Measurements from ENCODE around the gene CNRIP1. TPM values are rescaled to one million over a fixed set of nuclear protein-coding genes. Genes with fewer than 3 reads are reported as not detected.

CNRIP1 gene
- total and polyA plus RNA-seq, 2 of the 4 experiments (the other 2 are of a cell fraction) = 23.3 to 32.7 TPM

DNA sequence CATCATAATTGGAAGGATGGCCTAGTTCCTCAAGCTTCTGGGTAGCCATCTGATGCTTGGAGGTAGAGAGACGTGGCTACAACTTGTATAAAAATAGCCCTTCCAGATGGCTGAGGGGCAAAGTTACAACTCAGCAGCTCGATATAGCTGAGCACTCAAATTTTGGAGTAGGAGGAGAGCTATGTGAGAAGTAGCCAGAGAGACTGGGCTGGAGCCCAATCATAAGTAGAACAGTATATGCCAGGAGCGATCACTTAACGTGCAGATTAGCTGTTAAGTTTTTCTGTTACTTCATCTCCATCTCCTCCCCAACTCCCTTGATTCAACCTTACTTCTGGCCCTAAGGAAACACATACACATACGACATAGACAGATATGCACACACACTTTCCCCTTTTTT lies 28.8 kb downstream of the CNRIP1 start:
- intact Hi-C loops (cut with micrococcal nuclease) = no loop called here

More for the DNA sequence above, 28.8 kb downstream of the CNRIP1 start:
- Histone ChIP-seq H3K23ac (ENCODE audit: low read depth, low read length) (no peak overlapping the region), H2AFZ (replicated peaks; ENCODE audit: low read length, poor library complexity) (no peak overlapping the region), H4K91ac (ENCODE audit: insufficient read depth, low read depth, low read length) (no peak overlapping the region), H2BK120ac (ENCODE audit: low read depth, low read length) (no peak overlapping the region), H3K4me2 (ENCODE audit: low read depth, low read length) (no peak overlapping the region), H3K4me1 (ENCODE audit: control insufficient read depth, insufficient read depth, low read length) (no peaks in the 10 kb centered on the region; the same call in 1 of the 2 replicates), H3K27me3 (ENCODE audit: control insufficient read depth, insufficient read depth, low read length) (no peaks in the 10 kb centered on the region), H2BK5ac (ENCODE audit: low read depth, low read length, poor library complexity, severe bottlenecking) (no peak overlapping the region), H2AK5ac (ENCODE audit: low read depth, low read length) (no peak overlapping the region), H3K9ac (ENCODE audit: low read depth, low read length) (no peak overlapping the region), H3K4me3 (ENCODE audit: insufficient read depth, low read depth, low read length) (no peak overlapping the region), H4K20me1 (ENCODE audit: insufficient read depth, low read length) (no peaks in the 10 kb centered on the region), H3K18ac (ENCODE audit: low read depth, low read length) (no peak overlapping the region), H4K5ac (ENCODE audit: low read depth, low read length) (no peak overlapping the region), H3K14ac (replicated peaks; ENCODE audit: low read depth, low read length) (no peak overlapping the region), H3K4ac (ENCODE audit: low read depth, low read length) (no peak overlapping the region), H3K27ac (ENCODE audit: insufficient read depth, low read length) (no peak overlapping the region), H3K36me3 (ENCODE audit: control insufficient read depth, insufficient read depth, low read length) (no peaks in the 10 kb centered on the region), H2BK15ac (ENCODE audit: low read depth, low read length) (no peak overlapping the region), H3K9me1 (ENCODE audit: insufficient read depth, low read length) (peaks cover 3% of the 10 kb centered on the region; the same call in 1 of the 2 replicates), H2BK20ac (ENCODE audit: low read depth, low read length) (no peak overlapping the region), H3K79me1 (ENCODE audit: low read depth in 1 of 2, low read length in 2 of 2) (peaks cover 4% of the 10 kb centered on the region in 2 experiments; a peak in 1 of 4 replicates), H3K56ac (ENCODE audit: extremely low read depth, insufficient read depth, low read length) (no peak overlapping the region), H4K8ac (ENCODE audit: low read depth in 2 of 2, low read length in 2 of 2) (no peak overlapping the region), H3K9me3 (ENCODE audit: control insufficient read depth, insufficient read depth, low read length) (no peaks in the 10 kb centered on the region), H2AK9ac (replicated peaks; ENCODE audit: low read depth, low read length, poor library complexity) (no peak overlapping the region)
- in situ Hi-C loops (cut with MboI; ENCODE audit: low sequenced_read_pairs) = loop anchor here (10.0 kb wide), 1 partner anchor 154 kb away; no protein-coding TSS in a partner anchor
- no peak for ATAC-seq (ENCODE audit: low read depth)
- no TSS peak for BruUV-seq (replicated peaks)
- no peak for TF ChIP-seq RAD21 (IDR thresholded peaks at IDR 0.05; ENCODE audit: low read length)
- TF ChIP-seq, protein P1, sequence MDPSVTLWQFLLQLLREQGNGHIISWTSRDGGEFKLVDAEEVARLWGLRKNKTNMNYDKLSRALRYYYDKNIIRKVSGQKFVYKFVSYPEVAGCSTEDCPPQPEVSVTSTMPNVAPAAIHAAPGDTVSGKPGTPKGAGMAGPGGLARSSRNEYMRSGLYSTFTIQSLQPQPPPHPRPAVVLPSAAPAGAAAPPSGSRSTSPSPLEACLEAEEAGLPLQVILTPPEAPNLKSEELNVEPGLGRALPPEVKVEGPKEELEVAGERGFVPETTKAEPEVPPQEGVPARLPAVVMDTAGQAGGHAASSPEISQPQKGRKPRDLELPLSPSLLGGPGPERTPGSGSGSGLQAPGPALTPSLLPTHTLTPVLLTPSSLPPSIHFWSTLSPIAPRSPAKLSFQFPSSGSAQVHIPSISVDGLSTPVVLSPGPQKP (IDR thresholded peaks at IDR 0.05; ENCODE audit: borderline replicate concordance, low read depth, low read length) = no peak
- no peak for TF ChIP-seq SMC3 (IDR thresholded peaks at IDR 0.05; ENCODE audit: low read depth, low read length)
- TF ChIP-seq, protein P2, sequence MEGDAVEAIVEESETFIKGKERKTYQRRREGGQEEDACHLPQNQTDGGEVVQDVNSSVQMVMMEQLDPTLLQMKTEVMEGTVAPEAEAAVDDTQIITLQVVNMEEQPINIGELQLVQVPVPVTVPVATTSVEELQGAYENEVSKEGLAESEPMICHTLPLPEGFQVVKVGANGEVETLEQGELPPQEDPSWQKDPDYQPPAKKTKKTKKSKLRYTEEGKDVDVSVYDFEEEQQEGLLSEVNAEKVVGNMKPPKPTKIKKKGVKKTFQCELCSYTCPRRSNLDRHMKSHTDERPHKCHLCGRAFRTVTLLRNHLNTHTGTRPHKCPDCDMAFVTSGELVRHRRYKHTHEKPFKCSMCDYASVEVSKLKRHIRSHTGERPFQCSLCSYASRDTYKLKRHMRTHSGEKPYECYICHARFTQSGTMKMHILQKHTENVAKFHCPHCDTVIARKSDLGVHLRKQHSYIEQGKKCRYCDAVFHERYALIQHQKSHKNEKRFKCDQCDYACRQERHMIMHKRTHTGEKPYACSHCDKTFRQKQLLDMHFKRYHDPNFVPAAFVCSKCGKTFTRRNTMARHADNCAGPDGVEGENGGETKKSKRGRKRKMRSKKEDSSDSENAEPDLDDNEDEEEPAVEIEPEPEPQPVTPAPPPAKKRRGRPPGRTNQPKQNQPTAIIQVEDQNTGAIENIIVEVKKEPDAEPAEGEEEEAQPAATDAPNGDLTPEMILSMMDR (conservative IDR thresholded peaks at IDR 0.05; ENCODE audit: low read depth, low read length) = no peak
- TF ChIP-seq RCOR1 (IDR thresholded peaks at IDR 0.05; ENCODE audit: insufficient replicate concordance, low read length) = no peak
- TF ChIP-seq FOS (IDR thresholded peaks at IDR 0.05; ENCODE audit: low read depth, low read length) = no peak
- no peak for TF ChIP-seq MAFK (IDR thresholded peaks at IDR 0.05; ENCODE audit: low read depth, low read length)
- TF ChIP-seq BHLHE40 (IDR thresholded peaks at IDR 0.05; ENCODE audit: low read depth, low read length) = no peak
- TF ChIP-seq POLR2A (IDR thresholded peaks at IDR 0.05; ENCODE audit: low read depth, low read length) = no peak
- TF ChIP-seq, protein P3, sequence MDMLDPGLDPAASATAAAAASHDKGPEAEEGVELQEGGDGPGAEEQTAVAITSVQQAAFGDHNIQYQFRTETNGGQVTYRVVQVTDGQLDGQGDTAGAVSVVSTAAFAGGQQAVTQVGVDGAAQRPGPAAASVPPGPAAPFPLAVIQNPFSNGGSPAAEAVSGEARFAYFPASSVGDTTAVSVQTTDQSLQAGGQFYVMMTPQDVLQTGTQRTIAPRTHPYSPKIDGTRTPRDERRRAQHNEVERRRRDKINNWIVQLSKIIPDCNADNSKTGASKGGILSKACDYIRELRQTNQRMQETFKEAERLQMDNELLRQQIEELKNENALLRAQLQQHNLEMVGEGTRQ (IDR thresholded peaks at IDR 0.05; ENCODE audit: low read depth, low read length) = no peak
- no peak for TF ChIP-seq CEBPB (IDR thresholded peaks at IDR 0.05; ENCODE audit: low read depth, low read length)
- TF ChIP-seq MAZ (IDR thresholded peaks at IDR 0.05; ENCODE audit: borderline replicate concordance, low read depth, low read length) = no peak
- TF ChIP-seq NFE2L2 (IDR thresholded peaks at IDR 0.05; ENCODE audit: low read depth, low read length) = no peak
- TF ChIP-seq CHD1 (IDR thresholded peaks at IDR 0.05; ENCODE audit: low read depth, low read length) = no peak
- TF ChIP-seq RFX5 (IDR thresholded peaks at IDR 0.05; ENCODE audit: low read depth, low read length) = no peak
- TF ChIP-seq MXI1 (IDR thresholded peaks at IDR 0.05; ENCODE audit: borderline replicate concordance, low read depth, low read length) = no peak
- no CpG with 5 or more reads among the region's 5 CpGs for WGBS, 2 experiments (ENCODE audit: extremely low coverage in 2 of 2, insufficient read length in 1 of 2)
- ChIA-PET POLR2A (ENCODE audit: unreplicated experiment) (no interaction called here), CTCF (interaction anchor here (0.7 to 1.0 kb wide), 2 partner anchors 11 to 663 kb away, joined by 3 to 4 read pairs; no protein-coding TSS in a partner anchor)
- DNase-seq = no peak
- dilution Hi-C loops (cut with HindIII; ENCODE audit: low sequenced_read_pairs, unreplicated experiment) = no loop called here
